Esophagus mucosa (tissue), 1 donor: ENCODE results near the gene NUMB. TPM values are rescaled to one million over a fixed set of nuclear protein-coding genes. Genes with fewer than 3 reads are reported as not detected.

Experiments
- ATAC-seq: fragments of 200-7000 bp; cut with Tn5 transposase; one replicate; pipeline ENCODE4 v1.9.1; 2020
- total RNA-seq: library from RNA; stranded (reverse); gene quantifications from one replicate; pipeline ENCODE4 v1.2.4, GENCODE V29; 2023
- donor health status: DM: yes; HTN: yes; CAD: no.

NUMB gene
- total RNA-seq, 1 donor from 2014 or later = 49.2 TPM

DNA sequence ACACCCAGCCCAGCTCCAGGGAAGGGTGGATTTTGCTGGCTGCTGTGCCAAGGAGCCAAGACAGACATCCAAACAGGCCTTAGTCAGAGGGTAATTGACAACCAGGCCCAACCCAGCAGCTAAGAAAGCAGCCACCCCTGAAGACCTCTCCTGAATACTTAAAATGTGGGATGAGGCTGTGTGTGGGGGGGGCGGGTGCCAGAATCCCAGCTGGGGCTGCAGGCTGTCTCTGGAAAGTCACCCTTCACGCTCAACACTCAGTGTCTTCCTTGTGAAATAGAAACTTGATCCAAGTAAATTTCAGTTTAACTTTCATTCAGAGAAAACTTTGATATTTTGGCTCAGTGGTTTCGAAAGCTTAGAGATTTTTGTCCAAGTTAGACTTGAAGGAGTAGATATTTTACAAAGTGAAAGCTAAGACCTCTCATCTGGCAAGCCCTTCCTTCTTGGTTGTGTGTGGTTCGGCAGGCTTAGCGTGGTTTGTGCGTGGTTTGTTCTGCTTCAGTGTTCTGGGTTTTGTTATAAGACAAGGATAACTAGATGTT, 215.9 kb downstream of the NUMB start:
- peak; percentile 14 for ATAC-seq

- ATAC-seq = peak; percentile 80
These were observed 216.7 kb downstream of the NUMB start for GRCh38 chr14:73241481-73242165.

DNA sequence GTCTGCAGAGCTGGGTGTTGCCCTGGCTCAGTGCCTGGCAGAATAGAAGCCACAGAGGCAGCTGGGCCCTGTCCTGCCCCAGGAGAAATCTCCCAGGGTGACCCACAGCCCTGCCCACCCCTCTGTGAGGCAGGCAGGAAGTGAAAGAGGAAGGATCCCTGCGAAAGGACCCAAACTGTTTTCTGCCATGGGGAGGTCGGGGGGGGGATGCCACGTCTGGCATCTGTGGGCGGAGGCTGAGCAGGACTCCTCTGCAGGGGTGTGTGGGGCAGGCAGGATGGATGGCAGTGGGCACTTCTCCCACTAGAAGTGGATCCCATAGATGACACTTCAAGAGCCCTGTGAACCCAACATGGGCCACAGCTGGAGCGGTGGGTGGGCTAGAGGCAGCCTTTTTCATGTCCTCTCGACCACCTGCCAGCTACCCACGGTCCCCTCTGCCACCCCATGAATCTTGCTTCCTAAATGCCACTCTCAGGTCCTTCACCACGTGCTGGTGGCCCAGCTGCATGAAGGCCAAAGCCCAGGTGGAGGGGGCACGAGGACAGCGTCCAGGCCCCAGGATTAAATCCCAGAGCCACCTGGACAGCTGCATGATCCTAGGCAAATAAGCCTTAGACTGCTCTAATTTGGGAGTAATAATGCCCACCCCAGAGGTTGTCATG, 217.4 kb downstream of the NUMB start:
- no peak for ATAC-seq

DNA sequence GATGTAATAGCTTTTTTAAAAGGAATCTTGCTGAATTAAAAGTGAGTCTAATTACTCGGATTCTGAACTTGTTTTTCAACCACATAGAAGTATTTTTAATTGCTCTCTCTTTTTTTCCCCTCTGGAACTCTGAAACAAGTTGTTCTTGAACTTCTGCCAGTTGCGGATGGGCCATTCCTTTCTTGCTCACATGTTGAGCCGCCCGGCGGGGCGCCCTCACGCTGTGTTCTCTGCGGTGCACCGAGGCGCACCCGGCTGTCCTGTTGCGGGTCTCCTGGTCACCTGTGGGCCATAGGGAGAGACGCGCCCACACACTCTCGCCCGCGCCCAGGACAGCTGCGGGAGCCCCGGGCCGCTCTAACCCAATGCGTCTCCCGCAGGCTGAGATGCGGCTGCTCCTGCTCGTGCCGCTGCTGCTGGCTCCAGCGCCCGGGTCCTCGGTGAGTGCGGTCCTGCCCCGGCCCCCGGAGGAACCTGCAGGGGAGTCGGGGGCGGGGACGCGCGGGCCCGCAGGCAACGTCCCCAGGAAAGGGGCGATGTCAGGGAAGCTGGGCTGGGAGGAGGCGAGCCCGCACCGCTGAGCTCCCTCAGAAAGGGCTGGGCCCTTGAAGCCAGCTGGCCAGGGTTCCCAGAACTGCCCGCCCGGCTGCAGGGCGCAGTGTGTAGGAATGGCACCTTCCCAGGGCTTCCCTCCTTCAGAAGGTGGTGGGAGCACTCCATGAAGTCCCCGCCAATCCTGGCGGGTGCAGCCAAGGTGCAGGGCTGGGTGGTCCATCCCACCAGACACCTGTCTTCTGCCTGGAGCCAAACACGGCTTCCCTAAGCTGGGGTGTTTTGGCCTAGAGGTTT, 218.7 kb downstream of the NUMB start:
- no peak for ATAC-seq

DNA sequence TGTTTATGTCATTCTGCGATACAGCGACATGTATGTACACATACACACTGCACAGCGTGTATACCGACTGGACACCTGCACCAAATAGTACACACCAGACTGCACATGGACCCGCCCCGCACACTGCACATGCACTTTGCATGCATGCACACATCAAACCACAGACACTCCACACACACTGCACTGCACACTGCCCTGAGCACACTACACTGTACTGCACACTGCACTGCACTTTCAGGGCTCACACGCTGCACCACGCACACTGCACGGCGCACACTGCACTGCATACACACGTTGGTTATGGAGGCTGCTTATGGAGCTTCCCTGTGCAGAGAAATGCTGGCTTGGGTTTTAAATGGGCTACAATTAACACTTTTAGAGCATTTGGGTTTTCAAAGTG, 219.4 kb downstream of the NUMB start:
- peak; percentile 26 for ATAC-seq

GRCh38 chr14:73238424-73238852, 219.9 kb downstream of the NUMB start:
- peak; percentile 37 for ATAC-seq

- ATAC-seq = peak; percentile 4
These were observed 220.4 kb downstream of the NUMB start for GRCh38 chr14:73237786-73238423.

GRCh38 chr14:73237219-73237785, 221.0 kb downstream of the NUMB start, which contains the start of gene PAPLN:
TSS of gene PAPLN (plus strand) at chr14:73237506. CDS start at chr14:73239779, 2,273 bp downstream.
- peak; percentile 39 for ATAC-seq

DNA sequence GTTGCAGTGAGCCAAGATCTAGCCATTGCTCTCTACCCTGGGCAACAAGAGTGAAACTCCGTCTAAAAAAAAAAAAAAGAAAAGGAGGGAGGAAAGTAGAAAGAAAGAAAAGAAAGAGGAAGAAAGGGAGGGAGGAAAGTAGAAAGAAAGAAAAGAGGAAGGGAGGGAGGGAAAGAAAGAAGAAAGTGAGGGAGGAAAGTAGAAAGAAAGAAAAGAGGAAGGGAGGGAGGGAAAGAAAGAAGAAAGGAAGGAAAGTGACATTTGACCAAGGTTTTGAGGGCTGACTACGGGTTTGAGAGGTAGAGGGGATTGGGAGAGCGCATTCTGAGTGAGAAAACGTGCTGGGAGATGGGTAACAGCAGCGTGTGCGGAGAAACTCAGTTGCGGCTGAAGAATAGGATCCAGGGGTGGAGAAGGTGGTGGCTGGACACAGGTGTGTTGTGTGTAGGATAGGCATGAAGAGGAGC, 221.6 kb downstream of the NUMB start:
- ATAC-seq = no peak

DNA sequence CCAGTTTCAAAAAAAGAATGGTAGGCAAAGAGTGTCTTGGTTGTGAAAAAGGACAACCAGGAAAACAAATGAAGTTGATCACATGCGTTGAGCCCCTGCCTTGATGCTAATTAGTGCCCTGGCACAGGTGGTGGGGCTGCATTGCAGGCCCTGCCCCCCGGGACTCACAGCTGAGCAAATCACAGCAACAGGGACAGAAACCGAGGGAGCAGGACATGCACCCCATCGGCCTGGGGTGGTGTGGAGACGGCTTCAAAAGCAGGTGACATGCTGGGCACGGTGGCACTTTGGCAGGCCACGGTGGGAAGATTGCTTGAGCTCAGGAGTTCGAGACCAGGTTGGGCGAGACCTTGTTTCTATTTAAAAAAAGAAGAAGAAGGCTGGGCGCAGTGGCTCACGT, 222.2 kb downstream of the NUMB start:
- no peak for ATAC-seq

- ATAC-seq = no peak
These were observed 222.7 kb downstream of the NUMB start for GRCh38 chr14:73235531-73236155.

DNA sequence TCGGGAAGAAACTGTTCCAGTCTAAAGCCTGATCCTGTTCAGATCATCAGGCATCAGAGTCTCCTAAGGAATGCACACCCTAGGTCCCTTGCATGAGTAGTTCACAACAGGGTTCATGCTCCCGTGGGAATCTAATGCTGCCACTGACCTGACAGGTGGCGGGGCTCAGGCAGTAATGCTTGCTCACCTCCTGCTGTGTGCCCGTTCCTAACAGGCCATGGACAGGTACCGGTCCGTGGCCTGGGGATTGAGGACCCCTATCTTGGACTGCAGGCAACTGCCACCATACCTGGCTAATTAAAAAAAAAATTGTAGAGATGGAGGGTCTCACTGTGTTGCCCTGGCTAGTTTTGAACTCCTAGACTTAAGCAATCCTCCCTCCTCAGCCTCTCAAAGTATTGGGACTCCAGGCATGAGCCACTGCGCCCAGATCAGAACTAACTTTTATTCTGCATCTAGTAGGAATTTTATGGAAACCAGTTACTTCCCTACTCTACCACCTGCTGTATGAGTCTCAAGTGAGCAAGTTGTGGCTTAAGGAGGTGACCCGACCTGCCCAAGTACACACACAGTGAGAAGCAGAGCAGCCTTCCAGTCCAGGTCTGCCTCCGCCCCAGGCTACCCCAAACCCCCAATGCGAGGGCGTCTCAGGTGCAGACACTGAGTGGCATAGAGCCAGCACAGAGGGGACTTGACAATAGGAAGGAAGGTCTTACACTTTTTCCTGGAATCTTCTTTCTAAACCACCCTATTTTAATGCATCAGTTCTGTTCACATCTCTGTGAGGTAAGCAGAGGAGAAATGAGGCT, 223.6 kb downstream of the NUMB start:
- no peak for ATAC-seq

DNA sequence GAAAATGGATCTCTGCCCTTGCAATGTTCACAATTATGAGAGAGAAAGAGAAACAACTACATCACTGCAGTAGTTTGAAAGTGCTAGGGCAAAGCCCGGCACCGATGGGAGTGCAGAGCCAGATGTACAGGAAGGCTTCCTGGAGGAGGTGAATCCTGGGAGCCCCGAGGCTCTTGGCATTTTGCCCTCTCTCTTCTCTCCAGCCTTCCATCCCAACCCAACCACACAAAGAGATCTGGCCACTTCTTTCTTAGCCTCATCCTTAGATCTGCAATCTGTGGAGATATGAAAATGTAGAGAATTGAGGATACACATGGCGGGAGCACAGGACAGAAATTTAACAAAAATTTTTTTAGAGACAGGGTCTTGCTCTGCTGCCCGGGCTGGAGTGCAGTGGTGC, 224.3 kb downstream of the NUMB start:
- no peak for ATAC-seq

GRCh38 chr14:73233564-73233963, 224.8 kb downstream of the NUMB start:
- ATAC-seq = no peak

DNA sequence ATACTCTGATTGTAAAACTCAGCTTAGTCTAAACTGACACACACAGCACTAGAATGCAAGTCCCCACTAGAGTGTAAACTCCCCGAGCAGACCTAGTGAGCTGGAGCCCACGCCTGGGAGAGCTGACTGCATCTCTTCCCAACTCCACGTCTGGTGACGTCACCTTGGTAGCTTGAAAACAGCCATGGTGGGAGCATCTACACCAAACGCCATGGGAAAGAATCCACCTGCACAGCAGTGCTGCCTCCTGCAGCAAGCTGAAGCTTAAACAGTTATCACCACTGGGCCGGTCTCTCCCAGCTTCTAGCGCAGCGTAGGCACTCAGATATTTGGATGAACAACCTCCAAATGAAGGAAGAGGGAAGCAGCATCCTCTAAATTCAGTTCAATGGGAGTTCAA, 225.4 kb downstream of the NUMB start:
- no peak for ATAC-seq

DNA sequence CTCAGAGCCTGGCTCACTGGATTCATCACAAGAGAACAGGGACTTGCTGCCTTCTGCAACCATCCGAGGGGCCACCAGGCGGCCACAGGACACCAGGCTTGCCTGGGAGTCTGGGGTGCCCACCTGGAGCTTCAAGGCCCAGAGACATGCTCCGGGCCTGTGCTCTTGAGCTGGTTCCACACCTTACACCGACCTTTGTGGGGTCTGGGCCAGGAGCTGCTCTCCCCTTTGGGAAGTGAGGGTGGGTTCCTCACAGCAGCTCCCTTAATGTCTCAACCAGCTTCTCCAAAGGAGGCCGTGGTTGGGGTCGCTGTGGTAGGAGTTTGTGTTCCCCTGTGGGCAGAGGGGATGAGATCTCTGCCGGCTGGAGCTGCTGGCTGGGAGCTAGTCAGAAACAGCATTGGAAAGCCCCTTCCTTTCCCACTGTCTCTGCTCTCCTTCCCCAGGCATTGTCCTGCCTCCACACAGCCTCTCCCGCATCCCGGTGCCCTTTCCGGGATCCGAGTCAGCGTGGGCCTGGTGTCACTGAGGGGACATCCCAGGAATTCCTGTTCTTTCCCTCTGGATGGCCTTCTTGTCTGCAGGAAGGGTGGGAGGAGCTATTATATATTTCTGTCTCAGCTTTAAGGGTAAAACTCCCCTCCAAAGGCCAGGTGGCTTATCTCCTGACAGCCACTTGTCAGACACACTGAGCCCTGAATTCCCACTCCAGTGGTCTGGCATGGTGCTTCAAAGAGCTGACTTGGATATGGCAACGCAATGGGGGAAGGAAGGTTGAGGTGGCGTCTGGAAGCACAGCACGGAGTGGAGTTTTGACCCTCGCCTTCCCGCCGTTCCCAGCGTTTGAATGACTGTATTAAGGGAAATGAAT, 226.1 kb downstream of the NUMB start:
- peak; percentile 16 for ATAC-seq

- ATAC-seq = no peak
These were observed 228.3 kb downstream of the NUMB start for GRCh38 chr14:73230051-73230450.

- ATAC-seq = peak; percentile 12
These were observed 230.2 kb downstream of the NUMB start for GRCh38 chr14:73227812-73228781.
